ENCODE results near the gene DMRTA1. TPM values are rescaled to one million over a fixed set of nuclear protein-coding genes. Genes with fewer than 3 reads are reported as not detected.
A peak's percentile ranks its signal among the peaks of the same experiment; 100 is the strongest.

DMRTA1 gene, protein sequence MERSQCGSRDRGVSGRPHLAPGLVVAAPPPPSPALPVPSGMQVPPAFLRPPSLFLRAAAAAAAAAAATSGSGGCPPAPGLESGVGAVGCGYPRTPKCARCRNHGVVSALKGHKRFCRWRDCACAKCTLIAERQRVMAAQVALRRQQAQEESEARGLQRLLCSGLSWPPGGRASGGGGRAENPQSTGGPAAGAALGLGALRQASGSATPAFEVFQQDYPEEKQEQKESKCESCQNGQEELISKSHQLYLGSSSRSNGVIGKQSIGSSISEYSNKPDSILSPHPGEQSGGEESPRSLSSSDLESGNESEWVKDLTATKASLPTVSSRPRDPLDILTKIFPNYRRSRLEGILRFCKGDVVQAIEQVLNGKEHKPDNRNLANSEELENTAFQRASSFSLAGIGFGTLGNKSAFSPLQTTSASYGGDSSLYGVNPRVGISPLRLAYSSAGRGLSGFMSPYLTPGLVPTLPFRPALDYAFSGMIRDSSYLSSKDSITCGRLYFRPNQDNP
- 1 to 10 TPM; 1.2 to 1.6 TPM for total RNA-seq

- no peak for TF ChIP-seq CTCF (IDR thresholded peaks at IDR 0.05)
- Histone ChIP-seq H3K9me3 (no peaks in the 10 kb centered on the region), H3K27ac (peak within 1 kb of the TSS; percentile 19), H3K27me3 (peaks cover 6% of the 10 kb centered on the region), H3K4me3 (peak within 1 kb of the TSS; percentile 62), H3K9ac (ENCODE audit: low read depth in 2 of 2, low read length in 2 of 2) (peak within 1 kb of the TSS; percentile 63 to 72), H3K36me3 (no peaks in the 10 kb centered on the region), H3K4me1 (no peaks in the 10 kb centered on the region)
- intact Hi-C loops (cut with DNase I): no loop called here
- peak; percentile 90 for DNase-seq
These were observed at the start of gene DMRTA1 for GRCh38 chr9:22446589-22446949. TSS of gene DMRTA1 (plus strand) at chr9:22446824. CDS start at chr9:22447066, 242 bp downstream.

DNA sequence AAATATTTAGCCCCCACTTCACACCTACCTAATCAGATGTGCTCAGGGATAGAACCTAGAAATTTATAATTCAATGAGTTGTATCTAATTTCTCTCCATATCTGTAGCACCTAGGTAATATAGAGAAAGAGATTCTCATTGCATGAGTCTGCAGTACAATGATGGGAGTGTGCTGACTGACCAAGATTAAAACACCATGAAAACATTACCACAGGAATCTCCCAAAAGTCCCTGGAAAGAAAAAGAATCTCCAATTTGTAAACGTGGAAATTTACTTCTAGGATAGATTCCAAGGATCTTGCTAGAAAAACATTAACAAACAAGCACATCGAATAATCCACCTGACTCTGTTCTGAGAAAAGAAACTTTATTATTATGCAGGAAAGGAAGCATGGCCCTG is 45.0 kb upstream of the DMRTA1 start:
- no peak for TF ChIP-seq CTCF (IDR thresholded peaks at IDR 0.05)
- intact Hi-C loops (cut with DNase I): no loop called here
- no peak overlapping the region for H3K4me3 ChIP-seq

DNA sequence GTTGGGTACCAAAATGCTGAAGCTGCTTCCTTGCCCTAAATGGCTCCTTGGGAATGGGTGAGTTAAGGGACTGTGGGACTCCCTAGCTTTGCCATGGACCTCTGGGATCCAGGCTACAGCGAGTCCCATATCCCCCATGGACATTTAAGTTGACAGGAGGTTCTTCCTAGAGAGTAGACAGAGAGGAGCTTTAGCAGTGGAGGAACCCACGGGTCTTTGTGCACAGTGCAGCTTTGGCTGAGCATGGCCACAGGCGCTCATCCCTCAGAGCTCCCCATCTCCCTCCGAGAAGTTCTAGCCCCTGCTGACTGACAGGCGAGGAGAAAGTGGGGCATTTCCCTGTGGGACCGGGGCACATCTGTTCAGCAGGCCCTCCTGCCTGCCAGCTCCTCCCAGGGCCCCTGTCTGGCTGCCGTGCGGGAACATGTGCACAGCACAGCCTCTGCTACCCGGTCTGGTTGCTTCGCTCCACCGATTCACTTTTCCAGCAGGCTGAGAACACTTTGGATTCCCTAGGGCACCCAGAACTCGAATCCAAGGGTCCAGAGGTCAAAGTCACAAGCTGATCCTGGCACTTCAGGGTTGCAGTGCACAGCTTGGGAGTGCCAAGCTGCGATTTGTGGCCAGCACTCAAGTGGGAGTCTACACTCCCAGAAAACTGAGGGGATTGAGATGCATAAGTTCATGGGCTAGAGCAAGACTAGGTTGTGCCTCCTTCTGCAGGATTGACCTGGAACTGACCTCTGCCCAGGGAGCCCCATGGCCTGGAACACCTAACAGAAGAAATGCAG is 40.6 kb upstream of the DMRTA1 start:
- Histone ChIP-seq H3K9me3 (no peaks in the 10 kb centered on the region), H3K27ac (no peak overlapping the region), H3K27me3 (no peaks in the 10 kb centered on the region), H3K9ac (ENCODE audit: low read depth in 2 of 2, low read length in 2 of 2) (no peak overlapping the region), H3K36me3 (no peaks in the 10 kb centered on the region), H3K4me1 (no peaks in the 10 kb centered on the region), H3K4me3 (no peak overlapping the region)
- intact Hi-C loops (cut with DNase I): no loop called here
- no peak for DNase-seq
- TF ChIP-seq CTCF (IDR thresholded peaks at IDR 0.05): no peak

More for the DNA sequence above, 45.0 kb upstream of the DMRTA1 start:
- Histone ChIP-seq H3K27me3 (no peaks in the 10 kb centered on the region), H3K4me1 (no peaks in the 10 kb centered on the region), H3K27ac (no peak overlapping the region), H3K9ac (ENCODE audit: low read depth in 2 of 2, low read length in 2 of 2) (no peak overlapping the region), H3K36me3 (no peaks in the 10 kb centered on the region), H3K9me3 (no peaks in the 10 kb centered on the region)
- no peak for DNase-seq

- H3K9me3 ChIP-seq: no peaks in the 10 kb centered on the region
- H3K9ac ChIP-seq (ENCODE audit: low read depth in 2 of 2, low read length in 2 of 2): no peak overlapping the region
- DNase-seq: no peak
- TF ChIP-seq CTCF (IDR thresholded peaks at IDR 0.05): no peak
- H3K36me3 ChIP-seq: no peaks in the 10 kb centered on the region
- intact Hi-C loops (cut with DNase I): no loop called here
- H3K4me1 ChIP-seq: no peaks in the 10 kb centered on the region
- H3K27ac ChIP-seq: no peak overlapping the region
- no peak overlapping the region for H3K4me3 ChIP-seq
- no peaks in the 10 kb centered on the region for H3K27me3 ChIP-seq
These were observed 32.7 kb upstream of the DMRTA1 start for GRCh38 chr9:22413884-22414283.

DNA sequence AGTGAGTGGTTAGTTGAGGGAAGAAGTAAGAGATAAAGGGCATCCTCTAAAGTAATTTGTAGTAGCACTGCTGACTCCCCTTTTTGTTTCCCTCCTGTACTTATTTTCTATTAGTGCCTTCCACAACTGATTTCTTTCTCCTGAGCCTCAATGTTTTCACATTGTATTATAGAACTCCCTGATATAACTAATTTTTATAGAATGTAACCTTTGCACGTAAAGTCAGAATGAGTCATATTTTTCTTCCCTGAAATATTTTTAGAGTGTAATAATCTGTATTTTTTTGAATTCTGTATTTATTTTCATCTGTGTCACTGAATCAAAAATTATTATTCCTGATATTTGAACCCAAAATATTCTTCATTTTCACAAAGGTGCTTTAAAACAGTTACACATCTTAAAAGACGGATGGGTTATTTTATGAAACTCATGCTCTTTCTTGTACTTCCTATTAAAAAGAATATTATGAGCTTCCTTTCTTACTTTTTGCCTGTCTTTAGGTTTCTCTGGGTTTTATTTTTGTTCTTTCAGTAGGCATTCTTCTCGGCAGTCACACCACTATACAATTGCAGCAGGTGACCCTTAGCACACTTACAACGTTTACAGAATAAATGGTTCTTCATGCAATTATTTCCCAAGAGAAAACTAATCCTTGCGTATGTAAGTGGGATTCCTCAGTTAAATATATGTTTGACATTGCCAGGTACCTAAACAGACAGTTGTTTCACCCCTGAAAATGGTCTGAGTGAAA is 30.5 kb upstream of the DMRTA1 start:
- no peak overlapping the region for H3K9ac ChIP-seq (ENCODE audit: low read depth in 2 of 2, low read length in 2 of 2)
- intact Hi-C loops (cut with DNase I): no loop called here
- no peak overlapping the region for H3K4me3 ChIP-seq
- H3K9me3 ChIP-seq: no peaks in the 10 kb centered on the region
- H3K4me1 ChIP-seq: no peaks in the 10 kb centered on the region
- H3K27ac ChIP-seq: no peak overlapping the region
- no peak for TF ChIP-seq CTCF (IDR thresholded peaks at IDR 0.05)
- H3K36me3 ChIP-seq: no peaks in the 10 kb centered on the region
- no peak for DNase-seq
- no peaks in the 10 kb centered on the region for H3K27me3 ChIP-seq

Data from colonic mucosa (tissue), 4 donors.